ENCODE results near the gene LOXL3.

LOXL3 gene

GRCh38 chr2:74553892-74554819 is at the start of gene LOXL3, which contains the start of gene DOK1:
TSS of gene LOXL3 (minus strand) at chr2:74553942. CDS start at chr2:74552634, 1,308 bp downstream.
TSS of gene DOK1 (plus strand) at chr2:74554720. CDS start at chr2:74554755, 35 bp downstream.
- peak; percentile 67 to 83 (median 74) for DNase-seq (ENCODE audit: low read depth in 3 of 3)

GRCh38 chr2:74602586-74603281 is 49.0 kb upstream of the LOXL3 start:
- DNase-seq (ENCODE audit: low read depth in 3 of 3), result no peak

GRCh38 chr2:74599676-74600075 is 45.9 kb upstream of the LOXL3 start:
- DNase-seq (ENCODE audit: low read depth in 3 of 3), result no peak

GRCh38 chr2:74597410-74597809 is 43.7 kb upstream of the LOXL3 start:
- DNase-seq (ENCODE audit: low read depth in 3 of 3), result no peak

GRCh38 chr2:74596584-74596983 is 42.8 kb upstream of the LOXL3 start:
- DNase-seq (ENCODE audit: low read depth in 3 of 3), result no peak

- no peak for DNase-seq (ENCODE audit: low read depth in 3 of 3)
Observed at GRCh38 chr2:74593826-74594772, 40.4 kb upstream of the LOXL3 start.

GRCh38 chr2:74588664-74589063 is 34.9 kb upstream of the LOXL3 start:
- no peak for DNase-seq (ENCODE audit: low read depth in 3 of 3)

- DNase-seq (ENCODE audit: low read depth in 3 of 3), result peak; percentile 15 to 31 (median 24)
Observed at GRCh38 chr2:74587664-74588277, 34.0 kb upstream of the LOXL3 start.

GRCh38 chr2:74585406-74586185 is 31.9 kb upstream of the LOXL3 start:
- DNase-seq (ENCODE audit: low read depth in 3 of 3), result no peak

GRCh38 chr2:74584088-74584645 is 30.4 kb upstream of the LOXL3 start:
- no peak for DNase-seq (ENCODE audit: low read depth in 3 of 3)

- no peak for DNase-seq (ENCODE audit: low read depth in 3 of 3)
Observed at GRCh38 chr2:74583504-74583903, 29.8 kb upstream of the LOXL3 start.

- DNase-seq (ENCODE audit: low read depth in 3 of 3), result no peak
Observed at GRCh38 chr2:74582184-74582583, 28.4 kb upstream of the LOXL3 start.

- DNase-seq (ENCODE audit: low read depth in 3 of 3), result no peak
Observed at GRCh38 chr2:74581463-74581862, 27.7 kb upstream of the LOXL3 start.

GRCh38 chr2:74578408-74578807 is 24.7 kb upstream of the LOXL3 start:
- no peak for DNase-seq (ENCODE audit: low read depth in 3 of 3)

- no peak for DNase-seq (ENCODE audit: low read depth in 3 of 3)
Observed at GRCh38 chr2:74577448-74577847, 23.7 kb upstream of the LOXL3 start.

- no peak for DNase-seq (ENCODE audit: low read depth in 3 of 3)
Observed at GRCh38 chr2:74576863-74577229, 23.1 kb upstream of the LOXL3 start.

GRCh38 chr2:74576211-74576862 is 22.6 kb upstream of the LOXL3 start:
- no peak for DNase-seq (ENCODE audit: low read depth in 3 of 3)

GRCh38 chr2:74575320-74575719 is 21.6 kb upstream of the LOXL3 start:
- DNase-seq (ENCODE audit: low read depth in 3 of 3), result no peak

GRCh38 chr2:74573747-74574562 is 20.2 kb upstream of the LOXL3 start:
- DNase-seq (ENCODE audit: low read depth in 3 of 3), result no peak
